ENCODE data around the gene SEM1.
"Not testable (repeated sequence)": the region's sequence is repeated elsewhere in the genome, so short reads cannot be mapped to it uniquely, and the experiment has no call there.

SEM1 gene

GRCh38 chr7:96701258-96701657, 8.4 kb downstream of the SEM1 start:
- no peak for ATAC-seq
- no peak for TF ChIP-seq ISL1 (CRISPR knock-in tag; IDR thresholded peaks at IDR 0.05)
- no peak for TF ChIP-seq ZFP30 (CRISPR knock-in tag; IDR thresholded peaks at IDR 0.05)
- no peak for TF ChIP-seq CREB5 (CRISPR knock-in tag; IDR thresholded peaks at IDR 0.05; ENCODE audit: low read depth)
- TF ChIP-seq ZNF8 (CRISPR knock-in tag; IDR thresholded peaks at IDR 0.05): no peak
- no peak for TF ChIP-seq GLIS3 (CRISPR knock-in tag; IDR thresholded peaks at IDR 0.05)
- TF ChIP-seq POU6F1 (CRISPR knock-in tag; IDR thresholded peaks at IDR 0.05; ENCODE audit: borderline replicate concordance, low read depth): no peak

GRCh38 chr7:96700516-96700915, 9.1 kb downstream of the SEM1 start:
- TF ChIP-seq CREB5 (CRISPR knock-in tag; IDR thresholded peaks at IDR 0.05; ENCODE audit: low read depth) (no peak), ISL1 (CRISPR knock-in tag; IDR thresholded peaks at IDR 0.05) (no peak), ZC3H10 (CRISPR knock-in tag; IDR thresholded peaks at IDR 0.05) (no peak), TCF4 (CRISPR knock-in tag; IDR thresholded peaks at IDR 0.05; ENCODE audit: borderline replicate concordance) (no peak), PATZ1 (CRISPR knock-in tag; IDR thresholded peaks at IDR 0.05; ENCODE audit: borderline replicate concordance) (no peak), ZNF8 (CRISPR knock-in tag; IDR thresholded peaks at IDR 0.05) (no peak), ZFP30 (CRISPR knock-in tag; IDR thresholded peaks at IDR 0.05) (no peak), ZNF565 (CRISPR knock-in tag; conservative IDR thresholded peaks at IDR 0.05; ENCODE audit: low read depth) (no peak), GLIS3 (CRISPR knock-in tag; IDR thresholded peaks at IDR 0.05) (no peak), ESRRG (CRISPR knock-in tag; IDR thresholded peaks at IDR 0.05) (no peak)
- ATAC-seq: no peak

- TF ChIP-seq ZNF8 (CRISPR knock-in tag; IDR thresholded peaks at IDR 0.05) (no peak), ARNTL (CRISPR knock-in tag; IDR thresholded peaks at IDR 0.05; ENCODE audit: borderline replicate concordance, low read depth) (no peak), TSHZ2 (CRISPR knock-in tag; IDR thresholded peaks at IDR 0.05) (no peak), CSRNP3 (CRISPR knock-in tag; IDR thresholded peaks at IDR 0.05) (no peak), BACH2 (CRISPR knock-in tag; IDR thresholded peaks at IDR 0.05; ENCODE audit: borderline replicate concordance) (no peak)
- ATAC-seq: no peak
Observed at GRCh38 chr7:96699219-96699871, 10.3 kb downstream of the SEM1 start.

- ATAC-seq: not testable (repeated sequence)
Observed at GRCh38 chr7:96698449-96698848, 11.2 kb downstream of the SEM1 start.
